Stimulated activated CD4-positive, alpha-beta T cell treated with anti-CD3 and anti-CD28 coated beads, TNF-alpha, amount 100 ng/mL, for 1 hour (primary cell): ENCODE measurements around the gene MXRA7.
"Not testable (repeated sequence)": the region's sequence is repeated elsewhere in the genome, so short reads cannot be mapped to it uniquely, and the experiment has no call there.

Source experiments
- DNase-seq, 3 donors: peaks; one replicate each; pipeline ENCODE4 v3.0.0-alpha.2; 2020; ENCODE audit warnings: low read depth in 3 of 3, low spot score in 1 of 3

The MXRA7 gene

GRCh38 chr17:76644995-76645394 lies 65.8 kb downstream of the MXRA7 start:
- DNase-seq: no peak

- peak in 1 of 3 donors; percentile 6 for DNase-seq
Measured at GRCh38 chr17:76643553-76644148, 67.1 kb downstream of the MXRA7 start, which contains the start of gene ST6GALNAC1. Gene ST6GALNAC1 (minus strand): TSS chr17:76643757. CDS start chr17:76643638, 119 bp downstream.

- no peak for DNase-seq
Measured at GRCh38 chr17:76642994-76643393, 67.8 kb downstream of the MXRA7 start.

- no peak for DNase-seq
Measured at GRCh38 chr17:76642032-76642561, 68.7 kb downstream of the MXRA7 start.

- DNase-seq: no peak
Measured at GRCh38 chr17:76641501-76641900, 69.3 kb downstream of the MXRA7 start.

- no peak for DNase-seq
Measured at GRCh38 chr17:76640550-76641380, 70.0 kb downstream of the MXRA7 start.

- no peak for DNase-seq
Measured at GRCh38 chr17:76638263-76638662, 72.5 kb downstream of the MXRA7 start.

GRCh38 chr17:76636486-76637206 lies 74.1 kb downstream of the MXRA7 start:
- not testable (repeated sequence) for DNase-seq

- no peak for DNase-seq
Measured at GRCh38 chr17:76635659-76636360, 75.0 kb downstream of the MXRA7 start.

- DNase-seq: no peak
Measured at GRCh38 chr17:76635039-76635438, 75.7 kb downstream of the MXRA7 start.

GRCh38 chr17:76633628-76634328 lies 77.0 kb downstream of the MXRA7 start:
- DNase-seq: no peak

- no peak for DNase-seq
Measured at GRCh38 chr17:76631821-76632565, 78.8 kb downstream of the MXRA7 start.

GRCh38 chr17:76630151-76630550 lies 80.6 kb downstream of the MXRA7 start:
- no peak for DNase-seq
